HEK293 (cell line): Measurements from ENCODE around the gene LMO2.

Source experiments
- CTCF ChIA-PET: fragments of 350-600 bp; formaldehyde crosslinking; extraction: SDS; loops from one replicate; lab custom pipeline; 2021; ENCODE audit warnings: antibody characterized with exemption; lab: Yijun Ruan, JAX
- POLR2A ChIA-PET: fragments of 300-600 bp; formaldehyde crosslinking; extraction: SDS; loops from one replicate; lab custom pipeline; 2020; ENCODE audit warnings: antibody characterized with exemption, inconsistent platforms; lab: Yijun Ruan, JAX
- H3K27ac ChIP-seq: fragments of 200-500 bp; sonication (Bioruptor generic); 2 replicates; pipeline ENCODE4 v1.5.1; 2014; ENCODE audit warnings: low read depth, low read length, control low read depth, inconsistent platforms; ENCODE audit errors: extremely low read depth
- H3K36me3 ChIP-seq, 2 experiments: fragments of 200-500 bp in 1 of 2; sonication (Bioruptor generic) in 1 of 2; 1 replicate in 1 of 2; 2 replicates in 1 of 2; pipeline ENCODE4 v1.5.1; 2014 to 2017; ENCODE audit warnings: inconsistent platforms in 2 of 2, low read length in 2 of 2; ENCODE audit not compliant: control insufficient read depth in 2 of 2, insufficient read depth in 1 of 2
- H3K4me1 ChIP-seq: fragments of 200-500 bp; sonication (Bioruptor generic); 2 replicates; pipeline ENCODE4 v1.5.1; 2014; ENCODE audit warnings: mild to moderate bottlenecking, low read length, inconsistent platforms; ENCODE audit not compliant: control insufficient read depth, insufficient read depth
- H3K4me3 ChIP-seq: 2 replicates; pipeline ENCODE4 v1.5.1; 2011; ENCODE audit warnings: low read depth, mild to moderate bottlenecking, control low read depth, low read length, moderate library complexity
- H3K9me3 ChIP-seq: fragments of 200-500 bp; sonication (Bioruptor generic); 2 replicates; pipeline ENCODE4 v1.5.1; 2014; ENCODE audit warnings: low read depth, low read length, inconsistent platforms; ENCODE audit not compliant: control insufficient read depth, insufficient read depth
- FEZF1 ChIP-seq: fragments of 450-650 bp; formaldehyde crosslinking; IDR thresholded peaks from 2 replicates; pipeline ENCODE4 v1.5.1; 2016; ENCODE audit warnings: missing biosample characterization, missing genetic modification characterization
- RBAK ChIP-seq: fragments of 450-650 bp; formaldehyde crosslinking; IDR thresholded peaks from 2 replicates; pipeline ENCODE4 v1.5.1; 2016; ENCODE audit warnings: missing biosample characterization, missing genetic modification characterization
- WT1 ChIP-seq: fragments of 450-650 bp; formaldehyde crosslinking; IDR thresholded peaks from 2 replicates; pipeline ENCODE4 v1.5.1; 2016; ENCODE audit warnings: missing biosample characterization, missing genetic modification characterization
- ZBTB17 ChIP-seq: fragments of 450-650 bp; formaldehyde crosslinking; IDR thresholded peaks from 2 replicates; pipeline ENCODE4 v1.5.1; 2016; ENCODE audit warnings: missing biosample characterization, missing genetic modification characterization
- ZBTB7A ChIP-seq: fragments of 450-650 bp; formaldehyde crosslinking; IDR thresholded peaks from 2 replicates; pipeline ENCODE4 v1.5.1; 2016; ENCODE audit warnings: low read depth, missing biosample characterization, missing genetic modification characterization
- ZFP37 ChIP-seq: fragments of 450-650 bp; formaldehyde crosslinking; IDR thresholded peaks from 2 replicates; pipeline ENCODE4 v1.5.1; 2016; ENCODE audit warnings: missing biosample characterization, missing genetic modification characterization
- ZNF211 ChIP-seq: fragments of 450-650 bp; formaldehyde crosslinking; IDR thresholded peaks from 2 replicates; pipeline ENCODE4 v1.5.1; 2016; ENCODE audit warnings: low read depth, missing biosample characterization, missing genetic modification characterization
- ZNF214 ChIP-seq: fragments of 450-650 bp; formaldehyde crosslinking; IDR thresholded peaks from 2 replicates; pipeline ENCODE4 v1.5.1; 2017; ENCODE audit warnings: missing biosample characterization, mild to moderate bottlenecking, missing genetic modification characterization, borderline replicate concordance
- ZNF510 ChIP-seq: fragments of 450-650 bp; formaldehyde crosslinking; IDR thresholded peaks from 2 replicates; pipeline ENCODE4 v1.5.1; 2018; ENCODE audit warnings: mild to moderate bottlenecking, missing genetic modification characterization, missing biosample characterization; ENCODE audit not compliant: insufficient replicate concordance
- ZNF529 ChIP-seq: fragments of 450-650 bp; formaldehyde crosslinking; IDR thresholded peaks from 2 replicates; pipeline ENCODE4 v1.5.1; 2017; ENCODE audit warnings: missing genetic modification characterization, missing biosample characterization; ENCODE audit not compliant: insufficient replicate concordance
- ZNF76 ChIP-seq: fragments of 450-650 bp; formaldehyde crosslinking; IDR thresholded peaks from 2 replicates; pipeline ENCODE4; 2016; ENCODE audit warnings: low read depth, missing biosample characterization, missing genetic modification characterization, borderline replicate concordance
- TF ChIP-seq, protein P1 (sequence below): fragments of 450-650 bp; IDR thresholded peaks from 2 replicates; pipeline ENCODE4 v1.5.1; 2018; ENCODE audit warnings: missing biosample characterization, mild to moderate bottlenecking, missing genetic modification characterization
- TF ChIP-seq, protein P2 (sequence below): fragments of 450-650 bp; formaldehyde crosslinking; IDR thresholded peaks from 2 replicates; pipeline ENCODE4 v1.5.1; 2017; ENCODE audit warnings: missing biosample characterization, missing genetic modification characterization
- TF ChIP-seq, protein P3 (sequence below): fragments of 450-650 bp; formaldehyde crosslinking; IDR thresholded peaks from 2 replicates; pipeline ENCODE4 v1.5.1; 2016; ENCODE audit warnings: missing biosample characterization, missing genetic modification characterization
- TF ChIP-seq, protein P4 (sequence below): fragments of 450-650 bp; formaldehyde crosslinking; IDR thresholded peaks from 2 replicates; pipeline ENCODE4 v1.5.1; 2017; ENCODE audit warnings: missing biosample characterization, missing genetic modification characterization
- TF ChIP-seq, protein P5 (sequence below): fragments of 450-650 bp; formaldehyde crosslinking; IDR thresholded peaks from 2 replicates; pipeline ENCODE4 v1.5.1; 2016; ENCODE audit warnings: missing biosample characterization, missing genetic modification characterization

Gene LMO2

DNA sequence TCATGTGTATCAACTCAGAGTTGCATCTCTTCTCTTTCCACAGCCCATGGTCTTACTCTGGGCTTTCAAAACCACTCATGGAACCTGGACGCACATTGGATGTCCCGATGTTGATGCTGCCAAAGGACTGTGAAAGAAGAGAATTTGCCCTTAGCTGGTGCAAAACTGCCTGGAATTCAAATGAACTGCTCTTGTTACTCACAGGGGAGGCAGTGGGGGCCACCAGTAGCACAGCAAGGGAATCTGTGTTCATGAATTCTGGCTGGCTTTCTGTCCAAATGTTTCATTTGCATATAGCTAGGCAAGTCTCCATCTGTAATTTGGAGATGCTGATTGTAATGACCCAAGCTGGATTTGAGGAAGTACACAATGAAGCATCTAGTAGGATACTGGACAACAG is 24.9 kb downstream of the LMO2 start (continued):
- TF ChIP-seq, protein P1, sequence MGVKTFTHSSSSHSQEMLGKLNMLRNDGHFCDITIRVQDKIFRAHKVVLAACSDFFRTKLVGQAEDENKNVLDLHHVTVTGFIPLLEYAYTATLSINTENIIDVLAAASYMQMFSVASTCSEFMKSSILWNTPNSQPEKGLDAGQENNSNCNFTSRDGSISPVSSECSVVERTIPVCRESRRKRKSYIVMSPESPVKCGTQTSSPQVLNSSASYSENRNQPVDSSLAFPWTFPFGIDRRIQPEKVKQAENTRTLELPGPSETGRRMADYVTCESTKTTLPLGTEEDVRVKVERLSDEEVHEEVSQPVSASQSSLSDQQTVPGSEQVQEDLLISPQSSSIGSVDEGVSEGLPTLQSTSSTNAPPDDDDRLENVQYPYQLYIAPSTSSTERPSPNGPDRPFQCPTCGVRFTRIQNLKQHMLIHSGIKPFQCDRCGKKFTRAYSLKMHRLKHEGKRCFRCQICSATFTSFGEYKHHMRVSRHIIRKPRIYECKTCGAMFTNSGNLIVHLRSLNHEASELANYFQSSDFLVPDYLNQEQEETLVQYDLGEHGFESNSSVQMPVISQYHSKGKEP (tag by site-specific recombination), result no peak
- TF ChIP-seq ZBTB7A (no peak), FEZF1 (tag by site-specific recombination) (no peak)

DNA sequence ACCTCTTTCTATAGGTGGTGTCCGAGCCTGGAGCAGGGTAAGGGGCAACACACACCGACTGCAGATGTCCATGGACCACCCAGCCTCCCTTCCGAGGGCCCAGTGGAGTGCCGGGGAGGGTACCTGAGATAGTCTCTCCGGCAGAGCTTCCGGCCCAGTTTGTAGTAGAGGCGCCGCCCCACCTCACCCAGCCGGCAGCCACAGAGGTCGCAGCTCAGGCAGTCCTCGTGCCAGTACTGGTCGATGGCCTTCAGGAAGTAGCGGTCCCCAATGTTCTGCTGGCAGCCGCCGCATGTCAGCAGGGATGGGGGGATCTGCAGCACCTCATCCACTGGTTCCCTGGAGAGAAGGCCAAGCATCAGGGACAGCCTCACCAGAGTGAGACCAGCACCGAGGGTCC is 27.4 kb downstream of the LMO2 start:
- Histone ChIP-seq H3K4me1 (no peaks in the 10 kb centered on the region), H3K9me3 (no peaks in the 10 kb centered on the region), H3K36me3 (no peaks in the 10 kb centered on the region), H3K27ac (no peak overlapping the region), H3K4me3 (no peak overlapping the region)
- ChIA-PET CTCF (interaction anchor here (3.1 to 3.9 kb wide), 2 partner anchors 106 to 123 kb away, joined by 23 to 35 read pairs; no protein-coding TSS in a partner anchor), POLR2A (no interaction called here)
- TF ChIP-seq ZNF211 (tag by site-specific recombination), result no peak
- no peak for TF ChIP-seq ZNF76
- TF ChIP-seq ZFP37 (tag by site-specific recombination), result no peak
- no peak for TF ChIP-seq ZNF529 (tag by site-specific recombination)
- TF ChIP-seq WT1 (tag by site-specific recombination), result no peak
- TF ChIP-seq ZBTB17 (tag by site-specific recombination), result no peak
- no peak for TF ChIP-seq ZNF510 (tag by site-specific recombination)
- TF ChIP-seq, protein P2, sequence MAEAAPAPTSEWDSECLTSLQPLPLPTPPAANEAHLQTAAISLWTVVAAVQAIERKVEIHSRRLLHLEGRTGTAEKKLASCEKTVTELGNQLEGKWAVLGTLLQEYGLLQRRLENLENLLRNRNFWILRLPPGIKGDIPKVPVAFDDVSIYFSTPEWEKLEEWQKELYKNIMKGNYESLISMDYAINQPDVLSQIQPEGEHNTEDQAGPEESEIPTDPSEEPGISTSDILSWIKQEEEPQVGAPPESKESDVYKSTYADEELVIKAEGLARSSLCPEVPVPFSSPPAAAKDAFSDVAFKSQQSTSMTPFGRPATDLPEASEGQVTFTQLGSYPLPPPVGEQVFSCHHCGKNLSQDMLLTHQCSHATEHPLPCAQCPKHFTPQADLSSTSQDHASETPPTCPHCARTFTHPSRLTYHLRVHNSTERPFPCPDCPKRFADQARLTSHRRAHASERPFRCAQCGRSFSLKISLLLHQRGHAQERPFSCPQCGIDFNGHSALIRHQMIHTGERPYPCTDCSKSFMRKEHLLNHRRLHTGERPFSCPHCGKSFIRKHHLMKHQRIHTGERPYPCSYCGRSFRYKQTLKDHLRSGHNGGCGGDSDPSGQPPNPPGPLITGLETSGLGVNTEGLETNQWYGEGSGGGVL (tag by site-specific recombination), result no peak

DNA sequence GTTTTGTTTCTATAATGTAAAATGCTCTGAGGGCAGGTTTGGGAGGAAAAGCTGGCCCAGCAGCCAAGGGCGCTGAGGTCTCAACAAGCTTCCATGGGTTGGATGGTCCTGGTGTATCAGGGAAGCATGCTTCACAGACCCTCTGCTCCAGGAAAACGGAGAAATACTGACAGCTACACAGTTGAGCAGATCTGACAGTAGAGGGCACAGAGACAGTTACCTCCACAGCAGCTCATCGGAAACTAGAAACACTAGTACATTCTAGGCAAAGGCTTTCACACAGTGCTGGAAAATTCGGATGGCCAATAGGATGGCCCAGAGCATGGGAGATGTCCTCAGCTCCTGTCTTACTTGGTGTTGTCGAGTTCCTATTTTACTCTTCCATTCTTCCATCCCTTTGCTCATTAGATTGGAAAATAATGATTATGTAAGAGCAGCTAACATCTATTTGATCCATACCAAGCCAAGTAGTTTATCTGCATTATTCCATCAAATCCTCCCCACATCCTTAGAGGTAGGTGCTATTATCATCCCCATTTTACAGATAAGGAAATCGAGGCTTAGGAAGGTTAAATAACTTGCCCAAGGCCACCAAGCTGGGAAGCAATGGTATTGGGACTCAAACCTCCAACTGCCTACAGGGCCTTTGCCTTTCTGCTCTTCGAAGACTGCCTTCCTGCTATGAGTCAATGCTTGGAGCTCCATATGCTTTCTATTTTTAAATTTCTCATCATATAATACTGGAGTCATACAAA is 28.3 kb downstream of the LMO2 start:
- Histone ChIP-seq H3K4me3 (no peak overlapping the region), H3K27ac (no peak overlapping the region), H3K9me3 (no peaks in the 10 kb centered on the region), H3K36me3 (no peaks in the 10 kb centered on the region), H3K4me1 (no peaks in the 10 kb centered on the region)
- ChIA-PET CTCF (interaction anchor here (0.7 to 3.9 kb wide), 6 partner anchors 12 to 124 kb away, joined by 3 to 35 read pairs (median 4); no protein-coding TSS in a partner anchor), POLR2A (no interaction called here)
- TF ChIP-seq, protein P3, sequence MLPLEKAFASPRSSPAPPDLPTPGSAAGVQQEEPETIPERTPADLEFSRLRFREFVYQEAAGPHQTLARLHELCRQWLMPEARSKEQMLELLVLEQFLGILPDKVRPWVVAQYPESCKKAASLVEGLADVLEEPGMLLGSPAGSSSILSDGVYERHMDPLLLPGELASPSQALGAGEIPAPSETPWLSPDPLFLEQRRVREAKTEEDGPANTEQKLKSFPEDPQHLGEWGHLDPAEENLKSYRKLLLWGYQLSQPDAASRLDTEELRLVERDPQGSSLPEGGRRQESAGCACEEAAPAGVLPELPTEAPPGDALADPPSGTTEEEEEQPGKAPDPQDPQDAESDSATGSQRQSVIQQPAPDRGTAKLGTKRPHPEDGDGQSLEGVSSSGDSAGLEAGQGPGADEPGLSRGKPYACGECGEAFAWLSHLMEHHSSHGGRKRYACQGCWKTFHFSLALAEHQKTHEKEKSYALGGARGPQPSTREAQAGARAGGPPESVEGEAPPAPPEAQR (tag by site-specific recombination), result no peak
- TF ChIP-seq, protein P4, sequence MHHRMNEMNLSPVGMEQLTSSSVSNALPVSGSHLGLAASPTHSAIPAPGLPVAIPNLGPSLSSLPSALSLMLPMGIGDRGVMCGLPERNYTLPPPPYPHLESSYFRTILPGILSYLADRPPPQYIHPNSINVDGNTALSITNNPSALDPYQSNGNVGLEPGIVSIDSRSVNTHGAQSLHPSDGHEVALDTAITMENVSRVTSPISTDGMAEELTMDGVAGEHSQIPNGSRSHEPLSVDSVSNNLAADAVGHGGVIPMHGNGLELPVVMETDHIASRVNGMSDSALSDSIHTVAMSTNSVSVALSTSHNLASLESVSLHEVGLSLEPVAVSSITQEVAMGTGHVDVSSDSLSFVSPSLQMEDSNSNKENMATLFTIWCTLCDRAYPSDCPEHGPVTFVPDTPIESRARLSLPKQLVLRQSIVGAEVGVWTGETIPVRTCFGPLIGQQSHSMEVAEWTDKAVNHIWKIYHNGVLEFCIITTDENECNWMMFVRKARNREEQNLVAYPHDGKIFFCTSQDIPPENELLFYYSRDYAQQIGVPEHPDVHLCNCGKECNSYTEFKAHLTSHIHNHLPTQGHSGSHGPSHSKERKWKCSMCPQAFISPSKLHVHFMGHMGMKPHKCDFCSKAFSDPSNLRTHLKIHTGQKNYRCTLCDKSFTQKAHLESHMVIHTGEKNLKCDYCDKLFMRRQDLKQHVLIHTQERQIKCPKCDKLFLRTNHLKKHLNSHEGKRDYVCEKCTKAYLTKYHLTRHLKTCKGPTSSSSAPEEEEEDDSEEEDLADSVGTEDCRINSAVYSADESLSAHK (tag by site-specific recombination), result no peak
- TF ChIP-seq ZNF214 (tag by site-specific recombination), result no peak
- no peak for TF ChIP-seq RBAK (tag by site-specific recombination)
- TF ChIP-seq, protein P5, sequence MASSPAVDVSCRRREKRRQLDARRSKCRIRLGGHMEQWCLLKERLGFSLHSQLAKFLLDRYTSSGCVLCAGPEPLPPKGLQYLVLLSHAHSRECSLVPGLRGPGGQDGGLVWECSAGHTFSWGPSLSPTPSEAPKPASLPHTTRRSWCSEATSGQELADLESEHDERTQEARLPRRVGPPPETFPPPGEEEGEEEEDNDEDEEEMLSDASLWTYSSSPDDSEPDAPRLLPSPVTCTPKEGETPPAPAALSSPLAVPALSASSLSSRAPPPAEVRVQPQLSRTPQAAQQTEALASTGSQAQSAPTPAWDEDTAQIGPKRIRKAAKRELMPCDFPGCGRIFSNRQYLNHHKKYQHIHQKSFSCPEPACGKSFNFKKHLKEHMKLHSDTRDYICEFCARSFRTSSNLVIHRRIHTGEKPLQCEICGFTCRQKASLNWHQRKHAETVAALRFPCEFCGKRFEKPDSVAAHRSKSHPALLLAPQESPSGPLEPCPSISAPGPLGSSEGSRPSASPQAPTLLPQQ (tag by site-specific recombination), result no peak
- no peak for TF ChIP-seq ZBTB17 (tag by site-specific recombination)
- TF ChIP-seq, protein P1 (tag by site-specific recombination), result no peak
- TF ChIP-seq, all 188 proteins: peak for 0
